Activated B cell treated with CpG ODN at 0.5 μM for 24 hours (primary cell): Measurements from ENCODE around the gene CHI3L1. TPM values are rescaled to one million over a fixed set of nuclear protein-coding genes. Genes with fewer than 3 reads are reported as not detected.

Experiments
- ATAC-seq: fragments of 200-7000 bp; cut with Tn5 transposase; one replicate; pipeline ENCODE4 v1.10.0; 2021; ENCODE audit warnings: low read depth, mild to moderate bottlenecking, moderate library complexity
- CTCF ChIA-PET: fragments of 350-600 bp; sonication (Branson Sonifier 250); formaldehyde crosslinking; loops from one replicate; lab custom pipeline; 2021; ENCODE audit warnings: antibody characterized with exemption; lab: Charles Lee
- POLR2A ChIA-PET: fragments of 350-600 bp; sonication (Branson Sonifier 250); formaldehyde crosslinking; loops from one replicate; lab custom pipeline; 2021; ENCODE audit warnings: antibody characterized with exemption; lab: Charles Lee
- DNase-seq: peaks from one replicate; pipeline ENCODE4 v3.0.0; 2022
- H3K27ac Mint-ChIP-seq: one replicate; pipeline ENCODE4 v1.8.0; 2020; ENCODE audit warnings: mixed read lengths
- H3K27me3 Mint-ChIP-seq: one replicate; pipeline ENCODE4 v1.8.0; 2021; ENCODE audit warnings: mixed read lengths
- H3K36me3 Mint-ChIP-seq: one replicate; pipeline ENCODE4 v1.8.0; 2021; ENCODE audit warnings: low read depth, mixed read lengths
- H3K4me1 Mint-ChIP-seq: one replicate; pipeline ENCODE4 v1.8.0; 2021; ENCODE audit warnings: mixed read lengths
- H3K4me3 Mint-ChIP-seq: one replicate; pipeline ENCODE4 v1.8.0; 2020; ENCODE audit warnings: mild to moderate bottlenecking, mixed read lengths
- H3K9me3 Mint-ChIP-seq: one replicate; pipeline ENCODE4 v1.8.0; 2020; ENCODE audit warnings: mixed read lengths
- intact Hi-C: fragments of 100-400 bp; cut with micrococcal nuclease; formaldehyde crosslinking; loops from one replicate; pipeline ENCODE4 v1.15.1; 2024
- total RNA-seq: library from RNA; stranded (reverse); gene quantifications from 2 replicates; pipeline ENCODE4 v1.2.3, GENCODE V29; 2022
- TF ChIP-seq, protein P1 (sequence below): fragments of 200-600 bp; IDR thresholded peaks from one replicate; pipeline ENCODE4 v1.8.0; 2022; ENCODE audit warnings: antibody characterized with exemption, mild to moderate bottlenecking

The CHI3L1 gene
- total RNA-seq, 1 donor from 2014 or later = 0.38 TPM

DNA sequence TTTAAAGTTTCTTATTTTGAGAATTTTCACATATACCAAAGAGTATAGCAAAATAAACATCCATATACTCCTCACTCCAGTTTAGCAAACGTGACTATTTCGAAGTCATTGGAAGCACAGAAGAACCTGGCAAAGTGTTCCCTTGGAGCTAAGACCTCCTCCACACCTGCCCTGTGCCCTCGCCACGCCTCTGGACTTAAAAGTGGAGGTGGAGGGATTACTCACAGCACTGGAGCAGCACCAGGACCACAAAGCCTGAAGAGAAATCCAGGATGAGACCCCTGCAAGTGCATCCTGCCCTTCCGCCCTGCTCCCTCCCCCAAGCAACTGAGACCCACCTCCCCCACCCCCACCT is 436 bp downstream of the CHI3L1 start:
- ChIA-PET CTCF (interaction anchor here (0.6 kb wide), 1 partner anchor 877 kb away, joined by 3 read pairs; no protein-coding TSS in a partner anchor), POLR2A (no interaction called here)
- Mint-ChIP-seq H3K4me3 (no peak overlapping the region), H3K27ac (no peak overlapping the region), H3K9me3 (no peaks in the 10 kb centered on the region), H3K27me3 (peaks cover 7% of the 10 kb centered on the region), H3K4me1 (no peaks in the 10 kb centered on the region), H3K36me3 (no peaks in the 10 kb centered on the region)
- no peak for DNase-seq
- intact Hi-C loops = no loop called here
- TF ChIP-seq, protein P1, sequence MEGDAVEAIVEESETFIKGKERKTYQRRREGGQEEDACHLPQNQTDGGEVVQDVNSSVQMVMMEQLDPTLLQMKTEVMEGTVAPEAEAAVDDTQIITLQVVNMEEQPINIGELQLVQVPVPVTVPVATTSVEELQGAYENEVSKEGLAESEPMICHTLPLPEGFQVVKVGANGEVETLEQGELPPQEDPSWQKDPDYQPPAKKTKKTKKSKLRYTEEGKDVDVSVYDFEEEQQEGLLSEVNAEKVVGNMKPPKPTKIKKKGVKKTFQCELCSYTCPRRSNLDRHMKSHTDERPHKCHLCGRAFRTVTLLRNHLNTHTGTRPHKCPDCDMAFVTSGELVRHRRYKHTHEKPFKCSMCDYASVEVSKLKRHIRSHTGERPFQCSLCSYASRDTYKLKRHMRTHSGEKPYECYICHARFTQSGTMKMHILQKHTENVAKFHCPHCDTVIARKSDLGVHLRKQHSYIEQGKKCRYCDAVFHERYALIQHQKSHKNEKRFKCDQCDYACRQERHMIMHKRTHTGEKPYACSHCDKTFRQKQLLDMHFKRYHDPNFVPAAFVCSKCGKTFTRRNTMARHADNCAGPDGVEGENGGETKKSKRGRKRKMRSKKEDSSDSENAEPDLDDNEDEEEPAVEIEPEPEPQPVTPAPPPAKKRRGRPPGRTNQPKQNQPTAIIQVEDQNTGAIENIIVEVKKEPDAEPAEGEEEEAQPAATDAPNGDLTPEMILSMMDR = no peak
- ATAC-seq = no peak

DNA sequence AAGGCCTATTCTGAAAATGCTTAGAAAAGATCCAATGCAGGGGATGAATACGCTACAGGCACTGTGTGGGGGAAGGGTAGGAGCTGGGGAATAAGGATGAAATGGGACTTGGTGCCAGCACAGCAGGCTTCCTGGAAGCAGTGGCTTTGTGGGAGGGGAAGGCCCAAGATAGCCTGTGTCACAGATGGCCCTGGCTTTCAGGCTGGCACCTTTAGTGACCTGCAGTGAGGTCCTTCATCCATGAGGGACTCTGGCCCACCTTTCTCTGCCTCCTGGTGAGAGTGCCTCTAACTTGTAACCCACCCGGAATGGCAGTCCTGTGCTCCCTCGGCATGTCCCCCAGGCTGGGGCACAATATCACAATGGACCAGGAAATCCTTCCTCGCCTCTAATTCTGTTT is 919 bp downstream of the CHI3L1 start:
- no peaks in the 10 kb centered on the region for H3K4me1 Mint-ChIP-seq
- H3K9me3 Mint-ChIP-seq = no peaks in the 10 kb centered on the region
- TF ChIP-seq, protein P1 = no peak
- CTCF ChIA-PET = interaction anchor here (0.6 kb wide), 1 partner anchor 877 kb away, joined by 3 read pairs; no protein-coding TSS in a partner anchor
- no peak overlapping the region for H3K27ac Mint-ChIP-seq
- H3K4me3 Mint-ChIP-seq = no peak overlapping the region
- intact Hi-C loops = no loop called here
- peaks cover 7% of the 10 kb centered on the region for H3K27me3 Mint-ChIP-seq
- POLR2A ChIA-PET = no interaction called here
- DNase-seq (no peak), ATAC-seq (no peak)
- H3K36me3 Mint-ChIP-seq = no peaks in the 10 kb centered on the region

DNA sequence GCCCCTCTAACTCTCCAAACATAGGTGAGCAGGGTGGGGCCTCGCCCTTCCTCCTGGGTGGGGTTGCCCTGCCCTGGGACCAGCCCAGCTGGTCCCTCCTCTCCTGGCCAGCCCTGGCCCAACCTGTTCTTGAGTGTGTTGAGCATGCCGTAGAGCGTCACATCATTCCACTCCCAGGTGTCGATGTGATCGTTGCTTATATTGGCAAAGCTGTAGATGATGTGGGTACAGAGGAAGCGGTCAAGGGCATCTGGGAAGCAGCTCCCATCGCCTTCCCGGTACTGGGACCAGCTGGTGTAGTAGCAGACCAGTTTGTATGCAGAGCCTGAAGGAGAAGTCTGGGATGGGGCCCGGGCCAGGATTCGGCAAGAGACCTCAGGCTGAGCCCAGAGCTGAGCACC is 1.4 kb downstream of the CHI3L1 start:
- POLR2A ChIA-PET = no interaction called here
- Mint-ChIP-seq H3K4me1 (no peaks in the 10 kb centered on the region), H3K27ac (no peak overlapping the region), H3K9me3 (no peaks in the 10 kb centered on the region), H3K36me3 (no peaks in the 10 kb centered on the region), H3K4me3 (no peak overlapping the region), H3K27me3 (peaks cover 5% of the 10 kb centered on the region)
- TF ChIP-seq, protein P1 = no peak
- intact Hi-C loops = no loop called here
- ATAC-seq (no peak), DNase-seq (no peak)
- CTCF ChIA-PET = no interaction called here

DNA sequence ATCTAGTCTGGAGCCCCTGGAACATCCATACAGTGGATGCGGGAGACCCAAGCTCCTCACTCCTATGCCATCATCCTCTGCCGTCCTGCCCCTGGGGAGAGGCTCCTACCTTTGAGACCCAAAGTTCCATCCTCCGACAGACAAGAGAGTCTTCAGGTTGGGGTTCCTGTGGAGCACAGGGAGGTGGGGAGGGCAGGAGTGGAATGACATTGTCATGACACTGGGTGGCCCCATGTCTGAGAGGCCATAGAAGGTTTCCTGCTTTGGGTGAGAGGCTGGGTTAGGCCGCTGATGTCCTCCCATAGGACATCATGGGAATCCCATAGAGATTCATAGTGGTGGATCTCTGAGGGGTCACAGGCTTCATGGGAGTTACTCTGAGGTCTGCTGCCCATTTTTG is 2.0 kb downstream of the CHI3L1 start:
- H3K27ac Mint-ChIP-seq = no peak overlapping the region
- DNase-seq = no peak
- H3K9me3 Mint-ChIP-seq = no peaks in the 10 kb centered on the region
- no peak for ATAC-seq
- H3K4me3 Mint-ChIP-seq = no peak overlapping the region
- intact Hi-C loops = no loop called here
- no peaks in the 10 kb centered on the region for H3K36me3 Mint-ChIP-seq
- peaks cover 7% of the 10 kb centered on the region for H3K27me3 Mint-ChIP-seq
- ChIA-PET POLR2A (no interaction called here), CTCF (no interaction called here)
- no peaks in the 10 kb centered on the region for H3K4me1 Mint-ChIP-seq
- TF ChIP-seq, protein P1 = no peak

DNA sequence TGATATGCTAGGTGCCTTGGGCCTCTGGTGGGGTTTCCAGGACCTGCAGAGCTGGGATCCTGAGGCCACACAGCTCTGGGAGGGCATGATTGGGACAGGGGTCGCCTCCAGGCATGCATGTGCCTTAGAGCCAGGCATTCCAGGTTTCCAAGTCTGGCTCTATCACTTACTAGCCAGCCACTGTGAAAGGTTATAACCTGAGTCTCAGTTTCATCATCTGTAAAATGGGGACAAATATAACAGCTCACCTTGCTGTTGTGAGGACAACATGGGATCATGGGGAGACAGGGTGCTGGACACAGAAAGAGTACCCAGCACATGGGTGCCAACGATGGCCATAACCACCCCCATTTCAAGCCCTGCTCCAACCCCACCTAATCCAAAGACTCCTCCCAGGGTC is 2.7 kb downstream of the CHI3L1 start:
- intact Hi-C loops = no loop called here
- H3K4me3 Mint-ChIP-seq = no peak overlapping the region
- ChIA-PET CTCF (no interaction called here), POLR2A (no interaction called here)
- no peaks in the 10 kb centered on the region for H3K9me3 Mint-ChIP-seq
- H3K27me3 Mint-ChIP-seq = peaks cover 7% of the 10 kb centered on the region
- no peaks in the 10 kb centered on the region for H3K36me3 Mint-ChIP-seq
- no peaks in the 10 kb centered on the region for H3K4me1 Mint-ChIP-seq
- DNase-seq (no peak), ATAC-seq (no peak)
- TF ChIP-seq, protein P1 = no peak
- no peak overlapping the region for H3K27ac Mint-ChIP-seq
